ENCODE results near the gene LHX3. TPM values are rescaled to one million over a fixed set of nuclear protein-coding genes. Genes with fewer than 3 reads are reported as not detected.

Gene LHX3
- total RNA-seq, 2 experiments from 2014 or later = not detected

DNA sequence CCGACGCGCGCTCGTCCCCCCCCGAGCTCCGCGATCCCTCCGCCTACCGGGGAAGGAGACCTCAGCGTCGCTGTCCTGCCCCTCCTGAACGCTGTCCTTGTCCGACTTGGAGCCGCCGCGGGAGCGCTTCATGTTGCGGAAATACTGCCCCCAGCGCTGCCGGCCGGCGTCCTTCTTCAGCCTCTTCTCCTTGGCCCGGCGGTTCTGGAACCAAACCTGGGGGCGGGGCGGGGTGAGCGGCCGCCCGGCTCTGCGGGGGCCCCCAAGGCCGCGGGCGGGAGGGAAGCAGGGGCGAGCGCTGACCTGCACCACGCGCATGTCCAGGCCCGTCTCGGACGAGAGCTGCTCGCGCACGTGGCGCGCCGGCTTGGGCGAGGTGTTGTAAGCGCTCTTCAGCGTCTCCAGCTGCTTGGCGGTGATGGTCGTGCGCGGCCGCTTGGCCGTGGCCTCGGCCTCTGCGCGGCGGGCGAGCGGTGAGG, 6.3 kb downstream of the LHX3 start:
- no peak overlapping the region for H3K4me3 Mint-ChIP-seq

GRCh38 chr9:136197930-136198604, 6.9 kb downstream of the LHX3 start:
- CTCF ChIA-PET = no interaction called here
- H3K4me1 Mint-ChIP-seq (ENCODE audit: low read depth) = peaks cover 5% of the 10 kb centered on the region
- peaks cover 47% of the 10 kb centered on the region for H3K27me3 Mint-ChIP-seq (ENCODE audit: low read depth)
- no peak overlapping the region for H3K4me3 Mint-ChIP-seq
- intact Hi-C loops (cut with micrococcal nuclease) = no loop called here
- H3K27ac Mint-ChIP-seq = no peak overlapping the region
- DNase-seq = no peak
- H3K36me3 Mint-ChIP-seq (ENCODE audit: low read depth) = no peaks in the 10 kb centered on the region
- H3K9me3 Mint-ChIP-seq = no peaks in the 10 kb centered on the region

More for the DNA sequence above, 6.3 kb downstream of the LHX3 start:
- intact Hi-C loops (cut with micrococcal nuclease) = no loop called here
- CTCF ChIA-PET = no interaction called here
- H3K9me3 Mint-ChIP-seq = no peaks in the 10 kb centered on the region
- H3K36me3 Mint-ChIP-seq (ENCODE audit: low read depth) = no peaks in the 10 kb centered on the region
- peaks cover 5% of the 10 kb centered on the region for H3K4me1 Mint-ChIP-seq (ENCODE audit: low read depth)
- H3K27me3 Mint-ChIP-seq (ENCODE audit: low read depth) = peaks cover 52% of the 10 kb centered on the region
- DNase-seq = no peak
- H3K27ac Mint-ChIP-seq = no peak overlapping the region

DNA sequence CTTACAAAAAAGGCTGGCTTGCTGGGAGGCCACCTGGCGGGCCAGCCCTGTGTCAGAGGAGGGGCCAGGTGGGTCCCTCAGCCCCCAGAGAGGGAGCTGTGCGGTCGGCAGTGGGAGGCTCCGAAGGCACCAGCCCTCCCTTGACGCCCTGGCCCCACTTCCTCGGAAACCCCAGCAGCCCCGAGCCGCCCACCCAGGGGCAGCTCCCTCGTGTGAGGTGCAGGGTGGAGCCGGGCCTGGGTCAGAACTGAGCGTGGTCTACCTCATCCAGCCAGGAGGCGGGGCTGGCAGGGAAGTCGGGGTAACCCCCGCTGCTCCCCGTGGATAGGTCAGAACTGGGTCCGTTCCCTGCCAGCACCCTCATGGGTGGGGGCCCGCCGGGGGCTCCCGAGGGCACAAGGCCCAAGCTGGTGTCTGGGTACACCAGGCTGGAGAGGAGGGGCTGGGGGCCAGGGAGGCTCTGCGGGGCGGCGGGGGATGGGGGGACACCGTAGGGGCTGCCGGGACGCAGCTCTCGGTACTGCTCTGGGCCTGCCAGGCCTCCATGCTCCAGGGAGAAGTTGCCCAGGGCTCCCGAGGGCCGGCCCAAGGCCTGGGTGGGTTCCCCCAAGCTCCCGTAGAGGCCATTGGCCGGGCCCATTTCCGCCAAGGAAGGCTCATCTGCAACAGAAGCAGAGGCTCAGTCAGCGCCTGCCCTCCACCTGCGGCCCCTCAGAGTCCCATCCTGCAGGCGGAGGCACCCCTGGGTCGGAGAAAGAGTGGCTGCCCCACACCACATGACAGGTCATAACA, 7.6 kb downstream of the LHX3 start:
- peaks cover 49% of the 10 kb centered on the region for H3K27me3 Mint-ChIP-seq (ENCODE audit: low read depth)

GRCh38 chr9:136196404-136197083, 8.4 kb downstream of the LHX3 start:
- Mint-ChIP-seq H3K4me1 (ENCODE audit: low read depth) (peaks cover 5% of the 10 kb centered on the region), H3K27me3 (ENCODE audit: low read depth) (peaks cover 55% of the 10 kb centered on the region), H3K4me3 (no peak overlapping the region), H3K36me3 (ENCODE audit: low read depth) (no peaks in the 10 kb centered on the region), H3K27ac (no peak overlapping the region), H3K9me3 (no peaks in the 10 kb centered on the region)
- intact Hi-C loops (cut with micrococcal nuclease) = no loop called here
- no peak for DNase-seq
- CTCF ChIA-PET = no interaction called here

More for the DNA sequence above, 7.6 kb downstream of the LHX3 start:
- H3K4me1 Mint-ChIP-seq (ENCODE audit: low read depth) = peaks cover 5% of the 10 kb centered on the region
- CTCF ChIA-PET = no interaction called here
- H3K9me3 Mint-ChIP-seq = no peaks in the 10 kb centered on the region
- no peak for DNase-seq
- H3K4me3 Mint-ChIP-seq = no peak overlapping the region
- H3K36me3 Mint-ChIP-seq (ENCODE audit: low read depth) = no peaks in the 10 kb centered on the region
- intact Hi-C loops (cut with micrococcal nuclease) = no loop called here
- no peak overlapping the region for H3K27ac Mint-ChIP-seq

GRCh38 chr9:136194540-136194939, 10.4 kb downstream of the LHX3 start:
- DNase-seq = no peak
- Mint-ChIP-seq H3K36me3 (ENCODE audit: low read depth) (no peaks in the 10 kb centered on the region), H3K27ac (no peak overlapping the region), H3K4me3 (no peak overlapping the region), H3K27me3 (ENCODE audit: low read depth) (peaks cover 55% of the 10 kb centered on the region), H3K9me3 (no peaks in the 10 kb centered on the region), H3K4me1 (ENCODE audit: low read depth) (peaks cover 5% of the 10 kb centered on the region)
- CTCF ChIA-PET = no interaction called here
- intact Hi-C loops (cut with micrococcal nuclease) = no loop called here

DNA sequence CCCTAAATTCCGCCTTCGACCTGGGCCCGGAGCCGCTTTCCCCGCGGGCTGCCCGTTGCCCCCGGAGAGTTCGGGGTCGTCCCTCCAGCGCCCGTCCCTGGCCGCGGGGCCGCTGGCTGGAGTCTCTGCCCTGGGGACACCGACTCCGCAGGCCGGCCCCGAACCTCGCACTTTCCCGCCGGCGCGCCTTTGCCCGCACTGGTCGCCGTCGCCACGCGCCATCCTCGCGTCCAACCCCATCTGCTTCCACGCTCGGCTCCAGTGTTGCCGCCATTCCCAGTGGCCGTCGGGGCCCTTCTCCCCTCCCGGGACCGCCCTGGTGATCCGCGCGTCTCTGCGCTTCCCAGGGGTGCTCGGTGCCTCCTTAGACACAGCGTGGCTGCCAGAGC, 11.0 kb downstream of the LHX3 start:
- no peak overlapping the region for H3K4me3 Mint-ChIP-seq
- peaks cover 52% of the 10 kb centered on the region for H3K27me3 Mint-ChIP-seq (ENCODE audit: low read depth)
- H3K4me1 Mint-ChIP-seq (ENCODE audit: low read depth) = peaks cover 5% of the 10 kb centered on the region
- intact Hi-C loops (cut with micrococcal nuclease) = no loop called here
- CTCF ChIA-PET = no interaction called here
- DNase-seq = no peak
- H3K9me3 Mint-ChIP-seq = no peaks in the 10 kb centered on the region
- H3K27ac Mint-ChIP-seq = no peak overlapping the region
- no peaks in the 10 kb centered on the region for H3K36me3 Mint-ChIP-seq (ENCODE audit: low read depth)

DNA sequence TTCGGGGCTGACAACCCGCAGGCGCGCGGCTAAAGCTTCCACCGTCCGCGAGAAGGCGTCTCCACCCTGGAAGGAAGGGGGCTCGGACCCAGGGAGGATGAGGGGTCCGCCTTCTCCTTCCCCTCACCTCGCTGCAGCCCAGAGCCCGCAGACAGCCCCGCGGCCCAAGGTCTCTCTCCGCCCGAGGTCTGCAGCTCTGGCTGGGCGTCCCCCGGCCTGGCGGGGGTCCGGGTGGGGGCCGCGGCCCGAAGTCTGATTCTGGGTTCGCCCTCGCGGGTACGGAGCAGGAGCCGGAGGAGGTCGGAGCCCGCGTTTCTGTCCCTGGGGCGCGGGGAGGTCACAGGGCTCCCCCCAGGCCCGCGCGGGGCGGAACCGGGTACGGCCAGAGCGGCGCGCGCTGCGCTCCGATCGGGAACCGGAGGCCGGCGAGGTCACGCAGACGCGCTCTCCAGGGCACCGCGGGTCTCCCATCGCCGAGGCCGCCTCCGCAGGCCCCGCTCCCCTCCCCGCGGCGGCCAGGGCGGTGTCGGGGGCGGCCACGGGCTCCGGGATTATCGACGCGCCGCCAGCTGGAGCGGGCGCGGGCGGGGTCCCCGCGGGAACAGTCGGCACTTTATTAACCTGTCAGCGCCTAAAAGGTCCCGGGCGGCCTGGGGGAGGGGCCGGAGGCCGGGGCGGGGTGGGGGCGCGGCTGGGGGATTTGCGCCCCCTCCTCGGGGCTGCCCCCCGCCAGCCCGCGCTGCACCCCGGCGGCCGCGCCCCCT, 11.6 kb downstream of the LHX3 start:
- Mint-ChIP-seq H3K36me3 (ENCODE audit: low read depth) (no peaks in the 10 kb centered on the region), H3K27me3 (ENCODE audit: low read depth) (peaks cover 49% of the 10 kb centered on the region), H3K4me1 (ENCODE audit: low read depth) (peaks cover 5% of the 10 kb centered on the region), H3K27ac (no peak overlapping the region), H3K4me3 (no peak overlapping the region), H3K9me3 (no peaks in the 10 kb centered on the region)
- no peak for DNase-seq
- CTCF ChIA-PET = no interaction called here
- intact Hi-C loops (cut with micrococcal nuclease) = no loop called here

DNA sequence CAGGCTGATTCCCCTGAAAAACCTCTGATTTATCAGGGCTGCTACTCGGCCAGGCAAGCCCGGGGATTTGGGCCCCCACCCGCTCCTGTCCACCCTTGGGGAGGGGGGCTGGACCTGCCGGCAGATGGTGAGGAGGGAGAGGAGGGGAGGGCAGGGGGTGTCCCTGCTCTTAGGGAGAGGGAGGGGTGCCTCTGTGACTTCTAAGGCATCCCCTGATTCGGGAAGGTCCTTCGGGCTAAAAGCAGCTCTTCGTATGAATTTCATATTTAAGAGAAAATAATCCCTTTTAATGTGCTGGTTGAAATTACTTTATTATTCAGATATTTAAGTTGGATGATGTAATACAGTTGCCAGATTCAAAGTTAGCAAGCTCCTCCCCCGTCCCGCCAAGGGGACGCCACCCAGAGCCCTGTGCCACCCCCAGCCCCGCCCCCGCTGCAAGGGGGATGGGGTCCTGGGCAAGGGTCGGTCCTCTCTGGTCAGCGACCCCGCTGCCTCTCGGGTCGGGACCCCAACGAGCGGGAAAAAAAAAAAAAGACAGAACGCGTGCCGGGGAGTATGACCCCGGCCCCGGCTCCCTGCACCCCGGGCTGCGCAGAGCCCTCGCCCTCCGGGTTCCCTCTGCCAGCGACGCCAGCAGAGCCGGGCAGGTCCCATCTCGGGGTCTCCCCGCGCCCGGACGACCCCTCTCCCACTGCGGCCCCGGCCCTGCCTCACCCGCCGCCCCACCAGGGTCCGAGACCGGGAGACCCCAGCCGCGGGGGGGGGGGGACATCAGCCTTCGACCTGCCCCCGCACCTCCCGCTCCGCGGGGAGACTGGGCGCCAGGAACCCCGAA, 12.4 kb downstream of the LHX3 start:
- Mint-ChIP-seq H3K27me3 (ENCODE audit: low read depth) (peaks cover 42% of the 10 kb centered on the region), H3K4me1 (ENCODE audit: low read depth) (peaks cover 5% of the 10 kb centered on the region), H3K27ac (no peak overlapping the region), H3K36me3 (ENCODE audit: low read depth) (no peaks in the 10 kb centered on the region), H3K9me3 (no peaks in the 10 kb centered on the region), H3K4me3 (no peak overlapping the region)
- intact Hi-C loops (cut with micrococcal nuclease) = no loop called here
- CTCF ChIA-PET = interaction anchor here (0.6 kb wide), 1 partner anchor 58 kb away, joined by 3 read pairs; no protein-coding TSS in a partner anchor
- DNase-seq = no peak

- H3K27me3 Mint-ChIP-seq (ENCODE audit: low read depth) = peaks cover 45% of the 10 kb centered on the region
- no peaks in the 10 kb centered on the region for H3K9me3 Mint-ChIP-seq
- intact Hi-C loops (cut with micrococcal nuclease) = no loop called here
- H3K4me1 Mint-ChIP-seq (ENCODE audit: low read depth) = peaks cover 5% of the 10 kb centered on the region
- CTCF ChIA-PET = interaction anchor here (0.6 kb wide), 1 partner anchor 59 kb away, joined by 3 read pairs; no protein-coding TSS in a partner anchor
- H3K36me3 Mint-ChIP-seq (ENCODE audit: low read depth) = no peaks in the 10 kb centered on the region
- H3K4me3 Mint-ChIP-seq = no peak overlapping the region
- no peak overlapping the region for H3K27ac Mint-ChIP-seq
- no peak for DNase-seq
Observed at GRCh38 chr9:136191960-136192286, 13.0 kb downstream of the LHX3 start.

- no peak for DNase-seq
- no peak overlapping the region for H3K27ac Mint-ChIP-seq
- H3K36me3 Mint-ChIP-seq (ENCODE audit: low read depth) = no peaks in the 10 kb centered on the region
- no peaks in the 10 kb centered on the region for H3K4me1 Mint-ChIP-seq (ENCODE audit: low read depth)
- intact Hi-C loops (cut with micrococcal nuclease) = no loop called here
- CTCF ChIA-PET = interaction anchor here (0.6 kb wide), 1 partner anchor 59 kb away, joined by 3 read pairs; no protein-coding TSS in a partner anchor
- no peak overlapping the region for H3K4me3 Mint-ChIP-seq
- H3K27me3 Mint-ChIP-seq (ENCODE audit: low read depth) = peaks cover 39% of the 10 kb centered on the region
- H3K9me3 Mint-ChIP-seq = no peaks in the 10 kb centered on the region
Observed at GRCh38 chr9:136191099-136191959, 13.6 kb downstream of the LHX3 start.

DNA sequence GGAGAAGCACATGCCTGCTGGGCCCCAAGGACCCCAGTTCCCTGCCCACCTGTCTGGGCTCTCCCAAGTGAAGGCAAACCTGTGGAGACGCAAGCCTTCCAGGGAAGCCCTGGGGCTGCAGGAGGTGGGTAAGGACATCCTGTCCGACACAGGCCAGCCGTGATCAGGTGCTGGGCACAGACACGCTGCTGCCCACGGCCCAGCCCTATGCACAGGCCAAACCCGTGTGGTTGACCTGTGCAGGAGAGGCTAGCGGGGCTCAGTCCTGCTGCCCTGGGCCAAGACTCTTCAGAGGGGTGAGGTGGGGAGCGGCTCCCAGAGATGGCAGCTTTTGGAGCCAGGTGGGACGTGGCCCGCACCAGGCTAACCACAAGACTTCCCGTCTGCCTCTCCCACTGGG, 14.3 kb downstream of the LHX3 start:
- H3K27me3 Mint-ChIP-seq (ENCODE audit: low read depth) = peaks cover 33% of the 10 kb centered on the region

More for the DNA sequence above, 14.3 kb downstream of the LHX3 start:
- DNase-seq = no peak
- Mint-ChIP-seq H3K9me3 (no peaks in the 10 kb centered on the region), H3K4me1 (ENCODE audit: low read depth) (no peaks in the 10 kb centered on the region), H3K36me3 (ENCODE audit: low read depth) (no peaks in the 10 kb centered on the region), H3K4me3 (no peak overlapping the region), H3K27ac (no peak overlapping the region)
- intact Hi-C loops (cut with micrococcal nuclease) = no loop called here
- CTCF ChIA-PET = no interaction called here

Data from activated naive CD4-positive, alpha-beta T cell treated with anti-CD3 and anti-CD28 coated beads for 36 hours (primary cell).